ENCODE data around the gene GALNT1.

DNA sequence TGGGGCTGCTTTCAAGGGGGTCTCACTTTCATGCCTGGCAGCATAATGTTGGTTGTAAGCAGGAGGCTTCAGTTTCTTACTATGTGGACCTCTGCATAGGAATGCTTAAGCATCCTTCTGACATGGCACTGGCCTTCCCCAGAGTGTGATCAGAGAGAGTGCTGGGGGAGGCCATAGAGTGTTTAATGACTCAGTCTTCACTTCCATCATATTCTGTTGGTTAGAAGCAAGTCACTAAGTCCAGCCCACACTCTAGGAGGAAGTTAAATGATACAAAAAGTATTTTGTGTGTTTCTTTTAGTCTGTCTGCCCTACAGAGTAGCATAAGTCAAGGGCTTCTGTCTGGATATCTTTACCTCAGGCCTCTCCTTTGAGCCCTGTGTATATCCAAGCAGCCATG is 64.9 kb downstream of the GALNT1 start:
- TF ChIP-seq, protein P1, sequence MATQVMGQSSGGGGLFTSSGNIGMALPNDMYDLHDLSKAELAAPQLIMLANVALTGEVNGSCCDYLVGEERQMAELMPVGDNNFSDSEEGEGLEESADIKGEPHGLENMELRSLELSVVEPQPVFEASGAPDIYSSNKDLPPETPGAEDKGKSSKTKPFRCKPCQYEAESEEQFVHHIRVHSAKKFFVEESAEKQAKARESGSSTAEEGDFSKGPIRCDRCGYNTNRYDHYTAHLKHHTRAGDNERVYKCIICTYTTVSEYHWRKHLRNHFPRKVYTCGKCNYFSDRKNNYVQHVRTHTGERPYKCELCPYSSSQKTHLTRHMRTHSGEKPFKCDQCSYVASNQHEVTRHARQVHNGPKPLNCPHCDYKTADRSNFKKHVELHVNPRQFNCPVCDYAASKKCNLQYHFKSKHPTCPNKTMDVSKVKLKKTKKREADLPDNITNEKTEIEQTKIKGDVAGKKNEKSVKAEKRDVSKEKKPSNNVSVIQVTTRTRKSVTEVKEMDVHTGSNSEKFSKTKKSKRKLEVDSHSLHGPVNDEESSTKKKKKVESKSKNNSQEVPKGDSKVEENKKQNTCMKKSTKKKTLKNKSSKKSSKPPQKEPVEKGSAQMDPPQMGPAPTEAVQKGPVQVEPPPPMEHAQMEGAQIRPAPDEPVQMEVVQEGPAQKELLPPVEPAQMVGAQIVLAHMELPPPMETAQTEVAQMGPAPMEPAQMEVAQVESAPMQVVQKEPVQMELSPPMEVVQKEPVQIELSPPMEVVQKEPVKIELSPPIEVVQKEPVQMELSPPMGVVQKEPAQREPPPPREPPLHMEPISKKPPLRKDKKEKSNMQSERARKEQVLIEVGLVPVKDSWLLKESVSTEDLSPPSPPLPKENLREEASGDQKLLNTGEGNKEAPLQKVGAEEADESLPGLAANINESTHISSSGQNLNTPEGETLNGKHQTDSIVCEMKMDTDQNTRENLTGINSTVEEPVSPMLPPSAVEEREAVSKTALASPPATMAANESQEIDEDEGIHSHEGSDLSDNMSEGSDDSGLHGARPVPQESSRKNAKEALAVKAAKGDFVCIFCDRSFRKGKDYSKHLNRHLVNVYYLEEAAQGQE (IDR thresholded peaks at IDR 0.05; ENCODE audit: low read depth) = no peak
- TF ChIP-seq, protein P2, sequence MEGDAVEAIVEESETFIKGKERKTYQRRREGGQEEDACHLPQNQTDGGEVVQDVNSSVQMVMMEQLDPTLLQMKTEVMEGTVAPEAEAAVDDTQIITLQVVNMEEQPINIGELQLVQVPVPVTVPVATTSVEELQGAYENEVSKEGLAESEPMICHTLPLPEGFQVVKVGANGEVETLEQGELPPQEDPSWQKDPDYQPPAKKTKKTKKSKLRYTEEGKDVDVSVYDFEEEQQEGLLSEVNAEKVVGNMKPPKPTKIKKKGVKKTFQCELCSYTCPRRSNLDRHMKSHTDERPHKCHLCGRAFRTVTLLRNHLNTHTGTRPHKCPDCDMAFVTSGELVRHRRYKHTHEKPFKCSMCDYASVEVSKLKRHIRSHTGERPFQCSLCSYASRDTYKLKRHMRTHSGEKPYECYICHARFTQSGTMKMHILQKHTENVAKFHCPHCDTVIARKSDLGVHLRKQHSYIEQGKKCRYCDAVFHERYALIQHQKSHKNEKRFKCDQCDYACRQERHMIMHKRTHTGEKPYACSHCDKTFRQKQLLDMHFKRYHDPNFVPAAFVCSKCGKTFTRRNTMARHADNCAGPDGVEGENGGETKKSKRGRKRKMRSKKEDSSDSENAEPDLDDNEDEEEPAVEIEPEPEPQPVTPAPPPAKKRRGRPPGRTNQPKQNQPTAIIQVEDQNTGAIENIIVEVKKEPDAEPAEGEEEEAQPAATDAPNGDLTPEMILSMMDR (IDR thresholded peaks at IDR 0.05 in 2 of 3, conservative IDR thresholded peaks at IDR 0.05 in 1 of 3; ENCODE audit: borderline replicate concordance in 1 of 3, insufficient read depth in 1 of 3, low read depth in 2 of 3, low read length in 2 of 3) = no peak
- TF ChIP-seq JUND (IDR thresholded peaks at IDR 0.05) (no peak), POLR2AphosphoS5 (IDR thresholded peaks at IDR 0.05; ENCODE audit: low read depth, low read length) (no peak), ELF1 (IDR thresholded peaks at IDR 0.05; ENCODE audit: borderline replicate concordance, low read depth) (no peak), POLR2A (IDR thresholded peaks at IDR 0.05; ENCODE audit: borderline replicate concordance, extremely low read depth, insufficient read depth, insufficient read length) (no peak), ATF3 (IDR thresholded peaks at IDR 0.05) (no peak), RAD21 (IDR thresholded peaks at IDR 0.05; ENCODE audit: low read depth) (no peak), EGR1 (IDR thresholded peaks at IDR 0.05; ENCODE audit: low read depth) (no peak), SRF (IDR thresholded peaks at IDR 0.05; ENCODE audit: low read depth) (no peak), ZBTB33 (IDR thresholded peaks at IDR 0.05; ENCODE audit: extremely low read depth, insufficient replicate concordance, low read length) (no peak), TCF7L2 (IDR thresholded peaks at IDR 0.05; ENCODE audit: borderline replicate concordance, extremely low read depth, insufficient read depth, insufficient read length) (no peak)
- TF ChIP-seq, protein P3, sequence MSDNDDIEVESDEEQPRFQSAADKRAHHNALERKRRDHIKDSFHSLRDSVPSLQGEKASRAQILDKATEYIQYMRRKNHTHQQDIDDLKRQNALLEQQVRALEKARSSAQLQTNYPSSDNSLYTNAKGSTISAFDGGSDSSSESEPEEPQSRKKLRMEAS (IDR thresholded peaks at IDR 0.05) = no peak
